22Rv1 (cell line): Measurements from ENCODE around the gene HS6ST1.

Experiments
- ZFX ChIP-seq: fragments of 450-650 bp; IDR thresholded peaks from 2 replicates; pipeline ENCODE4 v1.6.1; 2017; ENCODE audit warnings: antibody characterized with exemption, borderline replicate concordance
- TF ChIP-seq, protein P1 (sequence below): fragments of 450-650 bp; IDR thresholded peaks from 2 replicates; pipeline ENCODE4 v1.5.1; 2017; ENCODE audit warnings: mild to moderate bottlenecking

DNA sequence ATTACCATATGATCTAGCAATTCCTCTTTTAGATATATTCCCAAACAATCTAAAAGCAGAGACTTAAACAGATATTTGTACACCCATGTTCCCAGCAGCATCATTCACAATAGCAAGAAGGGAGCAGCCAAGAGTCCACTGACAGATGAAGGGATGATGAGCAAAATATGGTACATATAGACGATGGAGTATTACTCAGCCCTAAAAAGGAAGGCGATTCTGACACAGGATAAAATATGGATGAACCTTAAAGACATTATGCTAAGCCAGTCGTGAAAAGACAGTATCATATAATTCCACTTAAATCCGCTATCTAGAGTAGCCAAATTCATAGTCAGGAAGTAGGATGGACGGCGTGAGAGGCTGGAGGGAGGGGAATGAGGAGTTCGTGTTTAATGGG, 20.4 kb downstream of the HS6ST1 start:
- TF ChIP-seq, protein P1, sequence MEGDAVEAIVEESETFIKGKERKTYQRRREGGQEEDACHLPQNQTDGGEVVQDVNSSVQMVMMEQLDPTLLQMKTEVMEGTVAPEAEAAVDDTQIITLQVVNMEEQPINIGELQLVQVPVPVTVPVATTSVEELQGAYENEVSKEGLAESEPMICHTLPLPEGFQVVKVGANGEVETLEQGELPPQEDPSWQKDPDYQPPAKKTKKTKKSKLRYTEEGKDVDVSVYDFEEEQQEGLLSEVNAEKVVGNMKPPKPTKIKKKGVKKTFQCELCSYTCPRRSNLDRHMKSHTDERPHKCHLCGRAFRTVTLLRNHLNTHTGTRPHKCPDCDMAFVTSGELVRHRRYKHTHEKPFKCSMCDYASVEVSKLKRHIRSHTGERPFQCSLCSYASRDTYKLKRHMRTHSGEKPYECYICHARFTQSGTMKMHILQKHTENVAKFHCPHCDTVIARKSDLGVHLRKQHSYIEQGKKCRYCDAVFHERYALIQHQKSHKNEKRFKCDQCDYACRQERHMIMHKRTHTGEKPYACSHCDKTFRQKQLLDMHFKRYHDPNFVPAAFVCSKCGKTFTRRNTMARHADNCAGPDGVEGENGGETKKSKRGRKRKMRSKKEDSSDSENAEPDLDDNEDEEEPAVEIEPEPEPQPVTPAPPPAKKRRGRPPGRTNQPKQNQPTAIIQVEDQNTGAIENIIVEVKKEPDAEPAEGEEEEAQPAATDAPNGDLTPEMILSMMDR: no peak
- no peak for TF ChIP-seq ZFX
